Upper lobe of left lung (tissue), 6 donors: ENCODE measurements around the gene TSHZ1. TPM values are rescaled to one million over a fixed set of nuclear protein-coding genes. Genes with fewer than 3 reads are reported as not detected.
A peak's percentile ranks its signal among the peaks of the same experiment; 100 is the strongest.

Source experiments
- ATAC-seq, 2 donors: fragments of 200-7000 bp; cut with Tn5 transposase; one replicate each; pipeline ENCODE4 v1.9.1; 2022; ENCODE audit warnings: mild to moderate bottlenecking in 2 of 2, moderate library complexity in 2 of 2; ENCODE audit not compliant: low FRiP score in 2 of 2
- DNase-seq, 2 donors: peaks; one replicate each; pipeline ENCODE4 v3.0.0-alpha.2; 2019 to 2020
- H3K27ac ChIP-seq, 4 donors: fragments of 200-600 bp; sonication (generic); one replicate each; pipeline ENCODE4 v1.5.1; 2016 to 2019
- H3K27me3 ChIP-seq, 4 donors: fragments of 200-600 bp; sonication (generic); one replicate each; pipeline ENCODE4 v1.5.1; 2017 to 2019
- H3K36me3 ChIP-seq, 4 donors: fragments of 200-600 bp; sonication (generic); one replicate each; pipeline ENCODE4 v1.5.1; 2016 to 2019
- H3K4me1 ChIP-seq, 4 donors: fragments of 200-600 bp; sonication (generic); one replicate each; pipeline ENCODE4 v1.5.1; 2018 to 2019
- H3K4me3 ChIP-seq, 4 donors: fragments of 200-600 bp; sonication (generic); one replicate each; pipeline ENCODE4 v1.5.1; 2017 to 2019; ENCODE audit warnings: mild to moderate bottlenecking in 2 of 4, moderate library complexity in 1 of 4
- H3K9me3 ChIP-seq, 4 donors: fragments of 200-600 bp; sonication (generic); one replicate each; pipeline ENCODE4 v1.5.1; 2018 to 2019
- CTCF ChIP-seq, 6 experiments: fragments of 450-650 bp in 4 of 6; fragments of 200-600 bp in 2 of 6; sonication (generic) in 2 of 6; IDR thresholded peaks; one replicate each; pipeline ENCODE4 v1.5.1; 2016 to 2019; ENCODE audit warnings: antibody characterized with exemption in 6 of 6
- EP300 ChIP-seq, 4 donors: sonication (generic); formaldehyde crosslinking; IDR thresholded peaks; one replicate each; pipeline ENCODE4 v1.5.1; 2017; ENCODE audit warnings: antibody characterized with exemption in 4 of 4, control low read depth in 2 of 4
- POLR2A ChIP-seq, 4 donors: fragments of 450-650 bp; IDR thresholded peaks; one replicate each; pipeline ENCODE4 v1.5.1; 2016 to 2017; ENCODE audit warnings: antibody characterized with exemption in 4 of 4, mild to moderate bottlenecking in 2 of 4
- POLR2AphosphoS5 ChIP-seq, 2 donors: sonication (generic); formaldehyde crosslinking; IDR thresholded peaks; one replicate each; pipeline ENCODE4 v1.5.1; 2017; ENCODE audit warnings: antibody characterized with exemption in 2 of 2
- WGBS, 2 donors: methylation state at CpG; one replicate each; pipeline ENCODE4 v1.1.5; 2017 to 2018; 5-methylcytosine and 5-hydroxymethylcytosine counted together
- total RNA-seq, 6 donors: library from RNA; depleted of rRNA in 4 of 6; stranded (reverse); fragments of >200 nt in 4 of 6; gene quantifications; one replicate each; pipeline versions ENCODE4 v1.1.0 to v1.2.1, GENCODE V29; 2016 to 2021
- donor health status: DM: no; HTN: no; CAD: no; lungs with moderate emphysema.
- donor health status: DM: no; HTN: yes; CAD: no; lungs with severe emphysema.

TSHZ1 gene
- total RNA-seq, 6 donors from 2014 or later, result 9.1 to 16.5 (median 14.3) TPM

- Histone ChIP-seq H3K27me3 (no peaks in the 10 kb centered on the region), H3K4me1 (no peaks in the 10 kb centered on the region), H3K9me3 (no peaks in the 10 kb centered on the region), H3K36me3 (no peaks in the 10 kb centered on the region), H3K27ac (no peak overlapping the region), H3K4me3 (no peak overlapping the region)
- DNase-seq, result no peak
- TF ChIP-seq POLR2A (IDR thresholded peaks at IDR 0.05) (no peak), EP300 (IDR thresholded peaks at IDR 0.05) (no peak), CTCF (IDR thresholded peaks at IDR 0.05) (no peak), POLR2AphosphoS5 (IDR thresholded peaks at IDR 0.05) (no peak)
- no peak for ATAC-seq
- WGBS, 2 donors, result 89 to 90% methylated on average over 11 of the region's 11 CpGs
These were observed 107.1 kb downstream of the TSHZ1 start for GRCh38 chr18:75317703-75318102.

GRCh38 chr18:75319905-75320304, 109.3 kb downstream of the TSHZ1 start:
- Histone ChIP-seq H3K36me3 (no peaks in the 10 kb centered on the region), H3K27ac (no peak overlapping the region), H3K4me3 (no peak overlapping the region), H3K4me1 (no peaks in the 10 kb centered on the region), H3K9me3 (no peaks in the 10 kb centered on the region), H3K27me3 (no peaks in the 10 kb centered on the region)
- no peak for TF ChIP-seq POLR2A (IDR thresholded peaks at IDR 0.05)
- no peak for TF ChIP-seq EP300 (IDR thresholded peaks at IDR 0.05)
- TF ChIP-seq CTCF (IDR thresholded peaks at IDR 0.05), result no peak
- TF ChIP-seq POLR2AphosphoS5 (IDR thresholded peaks at IDR 0.05), result no peak
- DNase-seq (peak in 1 of 2 donors; percentile 32), ATAC-seq (no peak)
- WGBS, 2 donors, result 85 to 88% methylated on average over 9 of the region's 9 CpGs

DNA sequence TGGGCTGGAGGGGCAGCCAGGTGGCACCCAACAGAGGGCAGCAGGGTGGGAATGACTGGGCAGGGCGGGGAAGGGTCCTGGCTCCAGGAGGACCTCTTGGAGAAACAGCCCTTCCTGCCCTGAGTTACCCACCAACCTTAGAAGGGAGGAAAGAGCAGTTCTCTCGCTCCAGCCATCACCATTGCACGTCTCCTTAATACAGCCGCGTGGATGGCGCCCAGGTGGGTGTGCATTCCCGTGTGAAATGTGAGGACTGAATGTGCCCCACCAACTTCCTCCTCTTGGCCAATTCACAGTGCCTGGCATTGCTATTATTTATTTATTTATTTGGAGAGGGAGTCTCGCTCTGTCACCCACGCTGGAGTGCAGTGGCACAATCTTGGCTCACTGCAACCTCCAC, 109.9 kb downstream of the TSHZ1 start:
- Histone ChIP-seq H3K27ac (no peak overlapping the region), H3K9me3 (no peaks in the 10 kb centered on the region), H3K27me3 (no peaks in the 10 kb centered on the region), H3K36me3 (no peaks in the 10 kb centered on the region), H3K4me3 (no peak overlapping the region), H3K4me1 (no peaks in the 10 kb centered on the region)
- WGBS, 2 donors, result 93 to 94% methylated on average over 9 of the region's 9 CpGs
- TF ChIP-seq POLR2A (IDR thresholded peaks at IDR 0.05) (no peak), POLR2AphosphoS5 (IDR thresholded peaks at IDR 0.05) (no peak), CTCF (IDR thresholded peaks at IDR 0.05) (no peak), EP300 (IDR thresholded peaks at IDR 0.05) (no peak)
- DNase-seq (peak in 1 of 2 donors; percentile 28), ATAC-seq (no peak)

DNA sequence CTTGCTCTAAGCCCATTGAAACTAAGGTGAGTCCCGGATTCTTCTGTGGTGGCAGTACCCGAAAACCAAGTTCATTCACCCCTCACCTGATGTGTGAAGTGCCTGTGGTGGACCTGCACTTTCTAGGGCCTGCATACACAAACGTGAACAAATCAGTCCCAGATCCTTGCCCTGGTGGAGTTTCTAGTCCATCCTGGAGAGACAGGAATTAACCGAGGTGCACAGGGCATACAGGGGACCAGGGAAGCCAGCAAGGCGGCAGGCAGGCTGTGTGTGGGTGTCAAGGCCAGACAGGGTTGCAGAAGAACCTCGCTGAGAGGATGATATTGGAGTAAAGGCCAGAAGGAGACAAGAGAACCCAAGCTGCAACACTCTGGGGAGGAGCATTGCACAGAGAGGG, 110.8 kb downstream of the TSHZ1 start:
- no peak for ATAC-seq

More for the DNA sequence above, 110.8 kb downstream of the TSHZ1 start:
- Histone ChIP-seq H3K4me3 (no peak overlapping the region), H3K27me3 (no peaks in the 10 kb centered on the region), H3K27ac (no peak overlapping the region), H3K9me3 (no peaks in the 10 kb centered on the region), H3K36me3 (no peaks in the 10 kb centered on the region), H3K4me1 (no peaks in the 10 kb centered on the region)
- DNase-seq, result no peak
- 86 to 91% methylated on average over 6 of the region's 6 CpGs for WGBS, 2 donors
- TF ChIP-seq CTCF (IDR thresholded peaks at IDR 0.05) (no peak), POLR2AphosphoS5 (IDR thresholded peaks at IDR 0.05) (no peak), POLR2A (IDR thresholded peaks at IDR 0.05) (no peak), EP300 (IDR thresholded peaks at IDR 0.05) (no peak)
